RWPE2 (cell line): Measurements from ENCODE around the gene MEF2B.
"Not testable (repeated sequence)": the region's sequence is repeated elsewhere in the genome, so short reads cannot be mapped to it uniquely, and the experiment has no call there.

Source experiments
- ATAC-seq: fragments of 200-7000 bp; cut with Tn5 transposase; 3 replicates; pipeline ENCODE4 v1.9.1; 2021; ENCODE audit warnings: low read depth
- DNase-seq: peaks from one replicate; pipeline ENCODE4 v3.0.0-alpha.2; 2020; ENCODE audit warnings: low spot score
- H3K27ac ChIP-seq: fragments of 450-650 bp; 2 replicates; pipeline ENCODE4 v1.5.1; 2017; ENCODE audit warnings: mild to moderate bottlenecking; ENCODE audit not compliant: poor library complexity, severe bottlenecking
- H3K27me3 ChIP-seq: fragments of 250-450 bp; sonication (Bioruptor Pico); 2 replicates; pipeline ENCODE4 v1.5.1; 2021; ENCODE audit warnings: mild to moderate bottlenecking, moderate library complexity; ENCODE audit not compliant: insufficient read depth, poor library complexity, severe bottlenecking
- H3K36me3 ChIP-seq: fragments of 250-450 bp; sonication (Bioruptor Pico); 2 replicates; pipeline ENCODE4 v1.5.1; 2020; ENCODE audit warnings: low read depth, mild to moderate bottlenecking, moderate library complexity
- H3K4me1 ChIP-seq: fragments of 250-450 bp; sonication (Bioruptor Pico); 2 replicates; pipeline ENCODE4 v1.5.1; 2021; ENCODE audit warnings: mild to moderate bottlenecking, moderate library complexity; ENCODE audit not compliant: insufficient read depth, poor library complexity, severe bottlenecking
- H3K4me3 ChIP-seq: fragments of 250-450 bp; sonication (Bioruptor Pico); 2 replicates; pipeline ENCODE4 v1.5.1; 2021; ENCODE audit warnings: mild to moderate bottlenecking, moderate library complexity; ENCODE audit not compliant: severe bottlenecking
- H3K9me3 ChIP-seq: fragments of 250-450 bp; sonication (Bioruptor Pico); 2 replicates; pipeline ENCODE4 v1.5.1; 2021; ENCODE audit warnings: mild to moderate bottlenecking, moderate library complexity; ENCODE audit not compliant: severe bottlenecking
- TF ChIP-seq, protein P1 (sequence below): fragments of 450-650 bp; IDR thresholded peaks from one replicate; pipeline ENCODE4 v1.5.1; 2017; ENCODE audit warnings: mild to moderate bottlenecking, moderate library complexity; ENCODE audit not compliant: poor library complexity, severe bottlenecking

MEF2B gene

DNA sequence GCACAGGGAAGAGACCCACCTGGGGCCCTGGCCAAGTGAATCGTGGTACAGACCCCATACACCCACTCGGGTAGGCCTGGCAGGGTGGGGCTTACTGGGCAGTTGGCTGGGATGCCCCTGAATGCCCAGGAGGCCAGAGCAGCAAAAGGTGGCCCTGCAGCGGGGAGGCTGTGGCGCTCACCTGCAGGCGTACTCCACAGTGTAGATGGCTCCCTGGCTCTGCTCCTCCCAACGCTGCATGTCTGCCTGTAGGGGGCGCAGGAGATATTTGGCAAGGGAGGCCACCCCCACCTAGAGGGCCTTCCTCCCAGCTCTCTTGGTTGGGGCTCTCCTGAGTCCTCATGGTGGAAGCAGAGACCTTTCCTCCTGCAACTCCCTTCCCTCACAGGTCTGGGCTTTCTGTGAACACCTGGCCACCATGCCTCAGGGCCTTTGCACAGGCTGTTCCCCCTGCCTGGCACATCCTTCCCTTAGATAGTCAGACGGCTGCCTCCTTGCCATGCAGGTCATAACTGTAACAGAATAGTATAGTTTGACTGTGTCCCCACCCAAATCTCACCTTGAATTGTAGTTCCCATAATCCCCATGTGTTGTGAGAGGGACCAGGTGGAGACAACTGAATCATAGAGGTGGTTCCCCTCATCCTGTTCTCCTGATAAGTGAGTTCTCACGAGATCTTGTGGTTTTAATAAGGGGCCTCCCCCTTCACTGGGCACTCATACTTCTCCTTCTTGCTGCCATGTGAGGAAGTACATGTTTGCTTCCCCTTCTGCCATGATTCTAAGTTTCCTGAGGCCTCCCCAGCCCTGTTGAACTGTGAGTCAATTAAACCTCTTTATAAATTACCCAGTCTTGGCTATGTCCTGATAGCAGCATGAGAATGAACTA is 16.0 kb upstream of the MEF2B start:
- no peaks in the 10 kb centered on the region for H3K27me3 ChIP-seq
- TF ChIP-seq, protein P1, sequence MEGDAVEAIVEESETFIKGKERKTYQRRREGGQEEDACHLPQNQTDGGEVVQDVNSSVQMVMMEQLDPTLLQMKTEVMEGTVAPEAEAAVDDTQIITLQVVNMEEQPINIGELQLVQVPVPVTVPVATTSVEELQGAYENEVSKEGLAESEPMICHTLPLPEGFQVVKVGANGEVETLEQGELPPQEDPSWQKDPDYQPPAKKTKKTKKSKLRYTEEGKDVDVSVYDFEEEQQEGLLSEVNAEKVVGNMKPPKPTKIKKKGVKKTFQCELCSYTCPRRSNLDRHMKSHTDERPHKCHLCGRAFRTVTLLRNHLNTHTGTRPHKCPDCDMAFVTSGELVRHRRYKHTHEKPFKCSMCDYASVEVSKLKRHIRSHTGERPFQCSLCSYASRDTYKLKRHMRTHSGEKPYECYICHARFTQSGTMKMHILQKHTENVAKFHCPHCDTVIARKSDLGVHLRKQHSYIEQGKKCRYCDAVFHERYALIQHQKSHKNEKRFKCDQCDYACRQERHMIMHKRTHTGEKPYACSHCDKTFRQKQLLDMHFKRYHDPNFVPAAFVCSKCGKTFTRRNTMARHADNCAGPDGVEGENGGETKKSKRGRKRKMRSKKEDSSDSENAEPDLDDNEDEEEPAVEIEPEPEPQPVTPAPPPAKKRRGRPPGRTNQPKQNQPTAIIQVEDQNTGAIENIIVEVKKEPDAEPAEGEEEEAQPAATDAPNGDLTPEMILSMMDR, result peak; percentile 55
- no peaks in the 10 kb centered on the region for H3K9me3 ChIP-seq
- peak; percentile 68 for ATAC-seq
- peaks cover 22% of the 10 kb centered on the region for H3K36me3 ChIP-seq
- no peaks in the 10 kb centered on the region for H3K4me1 ChIP-seq
- DNase-seq, result no peak
- no peak overlapping the region for H3K27ac ChIP-seq
- no peak overlapping the region for H3K4me3 ChIP-seq

DNA sequence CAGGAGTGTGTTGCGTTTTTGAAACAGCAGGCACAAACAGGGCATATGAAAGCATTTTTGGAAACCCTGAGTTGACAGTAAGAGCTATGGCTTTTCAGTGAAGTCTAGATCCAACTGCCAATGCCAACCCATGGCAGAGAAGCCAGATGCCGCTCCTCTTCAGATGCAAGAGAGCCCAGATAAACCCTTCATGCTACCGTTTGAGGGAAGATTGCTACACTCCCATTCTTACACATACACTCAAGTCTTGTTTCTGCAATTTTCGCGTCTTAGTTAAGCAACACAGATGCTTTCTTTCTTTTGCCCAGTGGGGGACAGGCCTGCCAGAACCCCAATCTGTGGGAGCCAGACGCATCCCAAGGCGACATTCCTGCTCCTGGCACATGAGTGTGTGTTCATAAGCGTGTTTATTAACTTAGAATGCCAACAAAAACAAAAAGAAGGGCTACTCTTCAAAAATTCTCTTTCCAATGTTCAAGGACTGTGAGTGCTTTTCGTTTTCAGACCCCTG is 11.5 kb upstream of the MEF2B start:
- Histone ChIP-seq H3K27me3 (no peaks in the 10 kb centered on the region), H3K36me3 (peaks cover 24% of the 10 kb centered on the region), H3K4me3 (no peak overlapping the region), H3K9me3 (no peaks in the 10 kb centered on the region), H3K4me1 (no peaks in the 10 kb centered on the region), H3K27ac (no peak overlapping the region)
- no peak for ATAC-seq
- no peak for DNase-seq
- TF ChIP-seq, protein P1, result no peak

DNA sequence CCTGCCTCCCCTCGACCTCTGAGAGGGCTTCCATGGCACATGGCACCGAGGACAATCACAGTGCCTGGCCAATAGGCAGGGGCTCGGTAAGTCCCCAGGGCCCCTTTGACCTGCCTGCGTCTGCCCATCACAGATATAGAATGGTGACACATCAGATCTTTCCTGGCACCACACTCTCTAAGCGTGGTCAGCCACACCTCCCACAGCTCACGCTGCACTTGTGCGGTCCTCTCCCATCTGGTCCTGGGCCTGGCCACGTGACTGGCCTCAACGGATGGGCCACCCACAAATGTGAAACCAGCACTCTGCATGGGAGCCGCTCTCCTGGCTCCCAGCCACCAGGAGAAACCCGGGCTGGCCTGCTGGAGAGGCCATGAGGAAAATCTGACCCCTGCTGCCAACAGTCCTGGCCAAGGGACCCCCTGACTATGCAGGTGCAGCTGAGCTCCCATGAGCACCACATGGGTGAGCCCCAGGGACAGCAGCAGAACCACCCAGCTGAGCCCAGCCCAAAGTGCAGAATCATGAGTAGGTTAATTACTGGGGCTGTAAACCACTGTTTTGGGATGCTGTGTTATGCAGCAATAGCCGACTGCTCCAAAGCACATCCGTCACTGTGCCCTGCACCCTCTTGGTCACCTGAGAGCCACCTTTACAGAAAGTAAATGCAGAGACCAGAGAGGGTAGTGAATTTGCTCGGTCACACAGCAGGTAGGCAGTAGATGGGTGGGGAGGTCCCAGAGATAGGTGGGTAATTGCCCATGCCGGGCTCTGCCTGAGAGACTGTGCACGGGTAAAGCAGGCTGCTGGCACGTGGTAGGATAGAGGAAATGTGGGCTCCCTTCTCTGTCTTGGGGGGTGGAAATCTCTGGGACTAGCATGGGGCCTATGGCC is 9.7 kb upstream of the MEF2B start:
- Histone ChIP-seq H3K27ac (no peak overlapping the region), H3K36me3 (peaks cover 23% of the 10 kb centered on the region), H3K4me3 (no peak overlapping the region), H3K27me3 (no peaks in the 10 kb centered on the region), H3K4me1 (no peaks in the 10 kb centered on the region), H3K9me3 (no peaks in the 10 kb centered on the region)
- DNase-seq (no peak), ATAC-seq (no peak)
- TF ChIP-seq, protein P1, result no peak

DNA sequence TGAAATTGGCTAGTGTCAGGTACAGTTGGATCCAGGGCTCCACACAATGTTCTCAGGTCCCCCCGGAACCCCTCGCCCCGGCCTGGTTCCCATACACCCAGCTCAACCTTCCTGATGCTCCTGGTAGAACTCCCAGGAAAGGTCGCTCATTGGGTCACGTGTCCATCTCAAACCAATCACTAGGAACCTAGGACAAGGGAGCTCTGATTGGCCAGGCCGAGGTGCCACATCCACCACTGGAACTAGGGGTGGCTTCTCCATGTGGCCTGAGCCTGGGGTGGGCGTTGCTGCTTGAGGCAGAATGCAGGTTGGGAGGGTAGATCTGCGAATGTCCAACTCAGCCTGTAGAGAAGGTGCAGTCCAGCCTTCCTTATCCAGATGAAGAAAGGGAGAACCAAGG is 6.9 kb upstream of the MEF2B start:
- DNase-seq (no peak), ATAC-seq (no peak)
- H3K4me1 ChIP-seq, result no peaks in the 10 kb centered on the region
- no peak overlapping the region for H3K4me3 ChIP-seq
- H3K36me3 ChIP-seq, result peaks cover 12% of the 10 kb centered on the region
- H3K27me3 ChIP-seq, result no peaks in the 10 kb centered on the region
- H3K27ac ChIP-seq, result no peak overlapping the region
- H3K9me3 ChIP-seq, result no peaks in the 10 kb centered on the region
- TF ChIP-seq, protein P1, result no peak

DNA sequence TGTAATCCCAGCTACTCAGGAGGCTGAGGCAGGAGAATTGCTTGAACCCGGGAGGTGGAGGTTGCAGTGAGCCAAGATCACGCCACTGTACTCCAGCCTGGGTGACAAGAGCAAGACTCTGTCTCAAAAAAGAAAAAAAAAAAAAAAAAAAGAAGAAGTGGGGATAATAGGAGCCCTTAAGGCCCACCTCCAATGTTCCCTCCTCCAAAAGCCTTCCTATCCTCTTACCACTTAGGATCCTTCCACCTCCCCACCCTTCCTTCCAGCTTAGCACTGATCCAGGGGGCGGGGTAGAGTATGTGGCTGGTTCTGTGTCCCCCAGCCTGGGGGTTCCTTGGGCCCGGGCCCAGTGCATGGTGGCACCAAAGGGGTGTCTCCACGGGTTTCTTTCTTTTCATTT is 3.2 kb upstream of the MEF2B start:
- not testable (repeated sequence) for H3K4me3 ChIP-seq, H3K9me3 ChIP-seq, DNase-seq, ATAC-seq, H3K27ac ChIP-seq, H3K27me3 ChIP-seq, H3K36me3 ChIP-seq, H3K4me1 ChIP-seq
